Osteocyte (in vitro differentiated cells): ENCODE data around the gene LCN6. TPM values are rescaled to one million over a fixed set of nuclear protein-coding genes. Genes with fewer than 3 reads are reported as not detected.

ENCODE experiments used
- DNase-seq: peaks from one replicate; pipeline ENCODE4 v3.0.0; 2021; ENCODE audit warnings: mixed read lengths; ENCODE audit not compliant: unreplicated experiment; ENCODE audit errors: extremely low spot score
- H3K27ac Mint-ChIP-seq: one replicate; pipeline ENCODE4 v1.8.0; 2021; ENCODE audit warnings: mild to moderate bottlenecking, mixed read lengths; ENCODE audit not compliant: unreplicated experiment
- H3K27me3 Mint-ChIP-seq: one replicate; pipeline ENCODE4 v1.8.0; 2021; ENCODE audit warnings: mixed read lengths; ENCODE audit not compliant: unreplicated experiment
- H3K36me3 Mint-ChIP-seq: one replicate; pipeline ENCODE4 v1.8.0; 2021; ENCODE audit warnings: mixed read lengths; ENCODE audit not compliant: unreplicated experiment
- H3K4me1 Mint-ChIP-seq: one replicate; pipeline ENCODE4 v1.8.0; 2021; ENCODE audit warnings: mixed read lengths; ENCODE audit not compliant: unreplicated experiment
- H3K4me3 Mint-ChIP-seq: one replicate; pipeline ENCODE4 v1.8.0; 2021; ENCODE audit warnings: mild to moderate bottlenecking, moderate library complexity, mixed read lengths; ENCODE audit not compliant: unreplicated experiment
- H3K9me3 Mint-ChIP-seq: one replicate; pipeline ENCODE4 v1.8.0; 2021; ENCODE audit warnings: mixed read lengths; ENCODE audit not compliant: unreplicated experiment
- CTCF ChIP-seq: fragments of 200-600 bp; sonication (generic); IDR thresholded peaks from 2 replicates; pipeline ENCODE4 v1.5.0; 2021; ENCODE audit warnings: antibody characterized with exemption, mild to moderate bottlenecking, moderate library complexity
- total RNA-seq: library from RNA; stranded (reverse); gene quantifications from 2 replicates; pipeline ENCODE4 v1.2.1, GENCODE V29; 2021

The LCN6 gene
- total RNA-seq, 1 donor from 2014 or later, result not detected

- H3K4me1 Mint-ChIP-seq, result peaks cover 25% of the 10 kb centered on the region
- DNase-seq, result no peak
- H3K4me3 Mint-ChIP-seq, result peak overlapping the region; percentile 18
- H3K36me3 Mint-ChIP-seq, result no peaks in the 10 kb centered on the region
- H3K27ac Mint-ChIP-seq, result no peak overlapping the region
- no peak for TF ChIP-seq CTCF
- peaks cover 6% of the 10 kb centered on the region for H3K27me3 Mint-ChIP-seq
- no peaks in the 10 kb centered on the region for H3K9me3 Mint-ChIP-seq
These were observed 45.0 kb upstream of the LCN6 start for GRCh38 chr9:136793086-136793946.

GRCh38 chr9:136792321-136793085, 44.2 kb upstream of the LCN6 start:
- H3K27me3 Mint-ChIP-seq, result peaks cover 6% of the 10 kb centered on the region
- H3K27ac Mint-ChIP-seq, result no peak overlapping the region

GRCh38 chr9:136791516-136792276, 43.4 kb upstream of the LCN6 start:
- H3K9me3 Mint-ChIP-seq, result no peaks in the 10 kb centered on the region
- H3K4me3 Mint-ChIP-seq, result peak overlapping the region; percentile 81
- peak; percentile 98 for TF ChIP-seq CTCF
- no peaks in the 10 kb centered on the region for H3K36me3 Mint-ChIP-seq
- peaks cover 7% of the 10 kb centered on the region for H3K27me3 Mint-ChIP-seq
- no peak for DNase-seq
- peaks cover 26% of the 10 kb centered on the region for H3K4me1 Mint-ChIP-seq
- peak overlapping the region; percentile 76 for H3K27ac Mint-ChIP-seq

More at GRCh38 chr9:136792321-136793085, 44.2 kb upstream of the LCN6 start:
- Mint-ChIP-seq H3K36me3 (no peaks in the 10 kb centered on the region), H3K4me1 (peaks cover 31% of the 10 kb centered on the region), H3K4me3 (peak overlapping the region; percentile 81), H3K9me3 (no peaks in the 10 kb centered on the region)
- DNase-seq, result no peak
- TF ChIP-seq CTCF, result no peak

GRCh38 chr9:136790640-136791515, 42.6 kb upstream of the LCN6 start, which contains the start of gene TMEM141:
TMEM141 (plus strand) TSS chr9:136791344; CDS start chr9:136791371, 27 bp downstream.
- H3K9me3 Mint-ChIP-seq, result no peaks in the 10 kb centered on the region

More at GRCh38 chr9:136790640-136791515, 42.6 kb upstream of the LCN6 start, which contains the start of gene TMEM141:
- Mint-ChIP-seq H3K36me3 (no peaks in the 10 kb centered on the region), H3K27me3 (peaks cover 7% of the 10 kb centered on the region), H3K4me3 (peak within 1 kb of the TSS; percentile 81), H3K27ac (peak within 1 kb of the TSS; percentile 76), H3K4me1 (peaks cover 19% of the 10 kb centered on the region)
- DNase-seq, result peak; percentile 100
- TF ChIP-seq CTCF, result no peak
